BJ (cell line): ENCODE data around the gene AP3B1. TPM values are rescaled to one million over a fixed set of nuclear protein-coding genes. Genes with fewer than 3 reads are reported as not detected.

ENCODE experiments used
- CTCF ChIA-PET: fragments of 350-600 bp; formaldehyde crosslinking; extraction: SDS; loops from one replicate; lab custom pipeline; 2021; ENCODE audit warnings: antibody characterized with exemption, inconsistent platforms; lab: Yijun Ruan, JAX
- POLR2A ChIA-PET: fragments of 300-600 bp; sonication (Branson Sonifier 250); formaldehyde crosslinking; extraction: SDS; loops from one replicate; lab custom pipeline; 2021; ENCODE audit warnings: antibody characterized with exemption; lab: Charles Lee
- DNase-seq: peaks from one replicate; pipeline ENCODE4 v3.0.0-alpha.2; 2011; ENCODE audit warnings: low read depth
- H3K27me3 ChIP-seq: 2 replicates; pipeline ENCODE4 v1.6.0; 2011; ENCODE audit warnings: low read length; ENCODE audit not compliant: control insufficient read depth, insufficient read depth
- H3K36me3 ChIP-seq: 2 replicates; pipeline ENCODE4 v1.5.1; 2011; ENCODE audit warnings: low read length; ENCODE audit not compliant: control insufficient read depth, insufficient read depth
- H3K4me3 ChIP-seq: 2 replicates; pipeline ENCODE4 v1.5.1; 2011; ENCODE audit warnings: low read depth, mild to moderate bottlenecking, control low read depth, low read length
- polyA plus RNA-seq: library from polyadenylated mRNA; depleted of rRNA; stranded (reverse); fragments of >200 nt; gene quantifications from 2 replicates; pipeline ENCODE4 v1.2.3, GENCODE V29; 2011
- TF ChIP-seq, protein P1 (sequence below): IDR thresholded peaks from 2 replicates; pipeline ENCODE4 v1.5.1; 2011; ENCODE audit warnings: low read depth, mild to moderate bottlenecking, control low read depth, inconsistent platforms, low read length, moderate library complexity; ENCODE audit not compliant: insufficient read depth

AP3B1 gene
- polyA plus RNA-seq, 1 experiment = 23.9 TPM

DNA sequence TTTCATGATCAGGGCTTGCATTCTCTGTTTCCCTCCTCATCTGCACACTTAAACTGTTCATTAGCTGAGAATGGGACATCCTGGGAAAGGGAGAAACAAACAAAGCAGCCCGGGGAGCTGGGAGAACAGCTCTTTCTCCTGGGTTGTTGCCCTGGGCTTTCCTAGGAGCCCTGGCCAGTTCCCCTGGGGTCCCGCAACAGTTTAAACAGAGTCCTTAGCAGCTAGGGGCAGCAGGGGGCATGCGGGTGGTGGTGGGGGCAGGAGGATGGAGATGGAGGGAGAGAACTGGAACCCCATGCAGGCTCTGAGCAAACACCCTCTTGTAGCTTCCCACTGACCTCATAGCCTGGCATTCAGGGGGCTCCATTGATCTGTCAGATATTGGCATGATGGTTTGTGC lies 309.3 kb downstream of the AP3B1 start:
- ChIA-PET POLR2A (interaction anchor here (0.6 kb wide), 2 partner anchors 10 to 211 kb away, joined by 3 read pairs; no protein-coding TSS in a partner anchor), CTCF (interaction anchor here (0.7 to 1.3 kb wide), 2 partner anchors 8 to 22 kb away, joined by 4 to 5 read pairs; no protein-coding TSS in a partner anchor)
- TF ChIP-seq, protein P1, sequence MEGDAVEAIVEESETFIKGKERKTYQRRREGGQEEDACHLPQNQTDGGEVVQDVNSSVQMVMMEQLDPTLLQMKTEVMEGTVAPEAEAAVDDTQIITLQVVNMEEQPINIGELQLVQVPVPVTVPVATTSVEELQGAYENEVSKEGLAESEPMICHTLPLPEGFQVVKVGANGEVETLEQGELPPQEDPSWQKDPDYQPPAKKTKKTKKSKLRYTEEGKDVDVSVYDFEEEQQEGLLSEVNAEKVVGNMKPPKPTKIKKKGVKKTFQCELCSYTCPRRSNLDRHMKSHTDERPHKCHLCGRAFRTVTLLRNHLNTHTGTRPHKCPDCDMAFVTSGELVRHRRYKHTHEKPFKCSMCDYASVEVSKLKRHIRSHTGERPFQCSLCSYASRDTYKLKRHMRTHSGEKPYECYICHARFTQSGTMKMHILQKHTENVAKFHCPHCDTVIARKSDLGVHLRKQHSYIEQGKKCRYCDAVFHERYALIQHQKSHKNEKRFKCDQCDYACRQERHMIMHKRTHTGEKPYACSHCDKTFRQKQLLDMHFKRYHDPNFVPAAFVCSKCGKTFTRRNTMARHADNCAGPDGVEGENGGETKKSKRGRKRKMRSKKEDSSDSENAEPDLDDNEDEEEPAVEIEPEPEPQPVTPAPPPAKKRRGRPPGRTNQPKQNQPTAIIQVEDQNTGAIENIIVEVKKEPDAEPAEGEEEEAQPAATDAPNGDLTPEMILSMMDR = no peak
- DNase-seq = no peak
- H3K27me3 ChIP-seq = peaks cover 7% of the 10 kb centered on the region; the same call in 1 of the 2 replicates
- H3K36me3 ChIP-seq = no peaks in the 10 kb centered on the region
- no peak overlapping the region for H3K4me3 ChIP-seq

DNA sequence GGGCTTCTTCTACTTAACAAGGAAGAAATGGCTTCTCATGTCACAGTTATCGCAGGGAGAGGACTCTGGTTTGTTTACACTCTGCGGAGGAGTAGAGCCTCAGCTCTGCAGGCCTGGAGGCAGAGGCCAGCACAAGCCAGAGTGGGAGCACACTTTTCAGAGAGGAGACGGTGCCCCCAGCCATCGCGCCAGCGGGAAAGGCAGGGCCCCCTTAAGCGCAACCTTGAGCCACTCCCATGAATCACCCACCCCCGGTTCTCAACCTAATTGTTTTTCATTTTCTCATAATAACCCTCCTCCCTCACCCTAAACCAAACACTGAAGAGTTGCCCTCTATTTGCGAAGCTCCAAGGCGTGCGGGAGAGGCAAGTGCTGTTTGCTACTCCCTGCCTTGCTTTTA lies 309.9 kb downstream of the AP3B1 start:
- H3K27me3 ChIP-seq = peaks cover 12% of the 10 kb centered on the region; the same call in 1 of the 2 replicates
- CTCF ChIA-PET = interaction anchor here (0.7 to 1.3 kb wide), 2 partner anchors 8 to 22 kb away, joined by 4 to 5 read pairs; no protein-coding TSS in a partner anchor
- TF ChIP-seq, protein P1 = no peak
- POLR2A ChIA-PET = no interaction called here
- no peaks in the 10 kb centered on the region for H3K36me3 ChIP-seq
- no peak overlapping the region for H3K4me3 ChIP-seq
- no peak for DNase-seq

DNA sequence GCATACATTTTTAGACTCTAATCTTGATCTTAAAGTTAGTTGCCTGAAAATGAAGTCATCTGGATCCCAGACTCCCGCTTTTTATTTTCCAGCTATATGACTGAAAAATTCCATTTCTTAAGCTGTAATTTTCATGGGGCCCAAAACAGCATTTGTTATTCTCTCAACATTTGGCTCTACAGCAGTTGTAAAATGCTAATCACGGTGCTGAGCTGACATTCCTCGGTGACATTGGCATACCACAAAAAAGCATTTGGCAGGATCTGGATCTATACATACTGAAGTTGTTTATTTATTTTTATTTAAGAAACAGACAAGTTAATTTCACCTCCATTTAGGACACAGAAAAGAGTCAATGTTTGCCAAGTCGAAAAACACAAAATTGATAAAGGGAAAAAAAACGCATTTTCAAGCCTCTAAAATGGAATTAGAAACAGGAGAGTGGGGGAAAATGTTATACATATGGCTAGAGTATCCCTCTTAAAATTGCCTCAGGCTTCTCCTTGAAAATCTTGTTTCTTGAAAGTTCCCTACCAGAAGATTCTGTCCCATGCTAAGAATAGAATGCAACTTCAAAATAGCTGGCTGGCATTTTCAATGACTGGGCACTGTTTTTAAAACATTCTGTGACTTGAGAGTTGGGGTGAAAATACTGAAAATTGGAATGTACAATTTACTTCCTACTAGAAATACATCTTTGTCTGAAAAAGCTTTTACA lies 310.9 kb downstream of the AP3B1 start:
- TF ChIP-seq, protein P1 = no peak
- ChIA-PET POLR2A (no interaction called here), CTCF (interaction anchor here (0.6 to 0.7 kb wide), 4 partner anchors 14 to 1213 kb away, joined by 3 to 6 read pairs (median 4); no protein-coding TSS in a partner anchor)
- Histone ChIP-seq H3K36me3 (no peaks in the 10 kb centered on the region), H3K27me3 (peaks cover 12% of the 10 kb centered on the region; the same call in 1 of the 2 replicates), H3K4me3 (no peak overlapping the region)
- no peak for DNase-seq

DNA sequence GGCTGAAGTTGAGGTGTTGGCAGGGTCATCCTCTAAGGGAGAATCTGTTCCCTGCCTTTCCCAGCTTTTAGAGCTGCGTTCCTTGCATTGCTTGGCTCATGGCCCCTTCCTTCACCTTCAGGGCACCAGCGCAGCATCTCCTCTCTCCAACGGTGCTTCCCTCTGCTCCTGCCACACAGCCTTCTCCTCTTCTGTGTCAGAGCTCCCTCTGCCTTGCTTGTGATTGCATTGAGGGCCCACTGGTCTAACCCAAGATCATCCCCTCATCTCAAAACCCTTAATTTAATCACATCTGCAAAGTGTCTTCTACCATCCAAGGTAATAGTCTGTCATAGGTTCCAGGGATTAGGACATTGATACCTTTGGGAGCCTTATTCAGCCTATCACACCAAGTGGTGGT lies 312.7 kb downstream of the AP3B1 start:
- TF ChIP-seq, protein P1 = no peak
- Histone ChIP-seq H3K4me3 (no peak overlapping the region), H3K36me3 (no peaks in the 10 kb centered on the region), H3K27me3 (peaks cover 12% of the 10 kb centered on the region; the same call in 1 of the 2 replicates)
- no peak for DNase-seq
- POLR2A ChIA-PET = no interaction called here
- CTCF ChIA-PET = no interaction called here

DNA sequence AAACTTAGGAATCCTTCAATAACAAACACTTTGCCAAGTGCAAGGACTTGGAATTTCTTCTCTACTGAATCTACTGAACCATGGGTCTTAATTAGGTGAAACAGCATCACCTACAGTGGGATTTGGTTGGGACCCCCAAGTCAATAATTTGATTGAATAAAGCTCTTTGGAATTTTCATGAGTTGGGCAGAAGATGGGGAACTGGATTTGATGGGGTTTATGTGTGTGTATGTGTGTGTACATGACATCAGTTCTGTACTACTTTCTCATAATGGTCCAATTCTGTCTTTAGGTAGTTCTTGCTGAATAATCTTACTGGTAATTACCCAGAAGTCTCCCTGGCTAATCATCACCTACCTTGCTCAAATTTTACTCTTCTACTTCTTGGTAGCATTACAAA lies 319.9 kb downstream of the AP3B1 start:
- H3K36me3 ChIP-seq = no peaks in the 10 kb centered on the region
- DNase-seq = no peak
- H3K27me3 ChIP-seq = peaks cover 27% of the 10 kb centered on the region
- H3K4me3 ChIP-seq = no peak overlapping the region
- TF ChIP-seq, protein P1 = no peak
- CTCF ChIA-PET = no interaction called here
- POLR2A ChIA-PET = interaction anchor here (0.6 kb wide), 1 partner anchor 511 kb away, joined by 16 read pairs; no protein-coding TSS in a partner anchor
